HepG2 (cell line): ENCODE data around the gene VIM. TPM values are rescaled to one million over a fixed set of nuclear protein-coding genes. Genes with fewer than 3 reads are reported as not detected.

ENCODE experiments used
- ATAC-seq: fragments of 200-7000 bp; cut with Tn5 transposase; 3 replicates; pipeline ENCODE4 v1.9.1; 2020; ENCODE audit warnings: mild to moderate bottlenecking, moderate library complexity
- BruUV-seq: library from RNA; stranded (reverse); fragments of 400-500 nt; replicated peaks from 2 replicates; lab custom pipeline; 2021; lab: Mats Ljungman, UMichigan
- CTCF ChIA-PET: fragments of 300-600 bp; formaldehyde crosslinking; extraction: SDS; loops from one replicate; lab custom pipeline; 2021; ENCODE audit warnings: low total read pairs, inconsistent platforms, low intra/inter-chr PET ratio; lab: Yijun Ruan, JAX
- POLR2A ChIA-PET: fragments of 350-600 bp; sonication (Branson Sonifier 250); formaldehyde crosslinking; loops from one replicate; lab custom pipeline; 2020; ENCODE audit warnings: antibody characterized with exemption, inconsistent platforms; lab: Yijun Ruan, JAX
- DNase-seq: peaks from one replicate; pipeline ENCODE4 v3.0.0-alpha.2; 2015; ENCODE audit warnings: low spot score
- FAIRE-seq: peaks from 3 replicates; lab custom pipeline; 2011; peaks lifted over from hg19 to GRCh38; lab: Jason Lieb, UNC
- H2AFZ ChIP-seq: one replicate; pipeline ENCODE4 v1.6.1; 2011; ENCODE audit warnings: low read length, inconsistent platforms
- H3K27ac ChIP-seq: fragments of 300-600 bp; 3 replicates; pipeline ENCODE4 v1.8.0; 2011; ENCODE audit warnings: mixed run types, mild to moderate bottlenecking, mixed read lengths, low read length, inconsistent platforms; ENCODE audit not compliant: insufficient read depth; ENCODE audit errors: extremely low read length
- H3K27me3 ChIP-seq, 2 experiments: fragments of 200-600 bp in 1 of 2; 2 replicates in 1 of 2; 3 replicates in 1 of 2; pipeline versions ENCODE4 v1.6.0 to v1.8.0; 2011; ENCODE audit warnings: low read length in 2 of 2, mild to moderate bottlenecking in 2 of 2, moderate library complexity in 2 of 2, inconsistent platforms in 1 of 2; ENCODE audit not compliant: insufficient read depth in 2 of 2, control insufficient read depth in 1 of 2
- H3K36me3 ChIP-seq, 2 experiments: fragments of 200-600 bp in 1 of 2; replicated peaks in 1 of 2; 2 replicates in 1 of 2; 3 replicates in 1 of 2; pipeline versions ENCODE4 v1.5.1 to v1.8.0; 2011; ENCODE audit warnings: low read length in 2 of 2, inconsistent platforms in 1 of 2; ENCODE audit not compliant: insufficient read depth in 2 of 2, control insufficient read depth in 1 of 2
- H3K4me1 ChIP-seq: 2 replicates; pipeline ENCODE4 v1.5.1; 2012; ENCODE audit warnings: low read length, inconsistent platforms; ENCODE audit not compliant: insufficient read depth
- H3K4me2 ChIP-seq: 2 replicates; pipeline ENCODE4 v1.6.0; 2011; ENCODE audit warnings: low read depth, low read length, inconsistent platforms
- H3K4me3 ChIP-seq, 3 experiments: fragments of 200-600 bp in 1 of 3; sonication (generic), shearing (Covaris generic) in 1 of 3; replicated peaks in 1 of 3; 2 replicates each; pipeline ENCODE4 v1.5.1; 2011 to 2016; ENCODE audit warnings: low read length in 3 of 3, inconsistent platforms in 2 of 3, low read depth in 2 of 3, mild to moderate bottlenecking in 2 of 3, control low read depth in 1 of 3, mixed read lengths in 1 of 3; ENCODE audit not compliant: insufficient read depth in 1 of 3
- H3K79me2 ChIP-seq: one replicate; pipeline ENCODE4 v1.6.1; 2011; ENCODE audit warnings: low read length, inconsistent platforms; ENCODE audit not compliant: insufficient read depth
- H3K9ac ChIP-seq: 2 replicates; pipeline ENCODE4 v1.6.0; 2011; ENCODE audit warnings: mild to moderate bottlenecking, low read depth, low read length, inconsistent platforms; ENCODE audit not compliant: insufficient read depth
- H3K9me3 ChIP-seq: 2 replicates; pipeline ENCODE4 v1.5.1; 2012; ENCODE audit warnings: mild to moderate bottlenecking, low read length
- H4K20me1 ChIP-seq: 2 replicates; pipeline ENCODE4 v1.6.0; 2011; ENCODE audit warnings: inconsistent platforms, mild to moderate bottlenecking, low read length, moderate library complexity; ENCODE audit not compliant: insufficient read depth
- CCAR2 ChIP-seq: fragments of 200-400 bp; formaldehyde crosslinking; optimal IDR thresholded peaks from 2 replicates; pipeline ENCODE3; 2018; ENCODE audit warnings: low read depth, mild to moderate bottlenecking, low read length, moderate library complexity
- DMAP1 ChIP-seq: IDR thresholded peaks from 2 replicates; pipeline ENCODE4 v1.6.1; 2016
- HMG20B ChIP-seq: conservative IDR thresholded peaks from 2 replicates; pipeline ENCODE4 v1.6.1; 2016; ENCODE audit warnings: missing genetic modification reagents, missing compliant biosample characterization
- HMGXB3 ChIP-seq: sonication (generic); formaldehyde crosslinking; IDR thresholded peaks from 2 replicates; pipeline ENCODE4 v1.4.0; 2020; ENCODE audit warnings: missing genetic modification reagents, borderline replicate concordance
- HNRNPK ChIP-seq: fragments of 200-400 bp; formaldehyde crosslinking; IDR thresholded peaks from 2 replicates; pipeline ENCODE4 v1.6.1; 2018; ENCODE audit warnings: low read length, low read depth, moderate library complexity, mild to moderate bottlenecking; ENCODE audit not compliant: poor library complexity, severe bottlenecking
- MED1 ChIP-seq: sonication (generic); formaldehyde crosslinking; IDR thresholded peaks from 2 replicates; pipeline ENCODE4 v1.4.0; 2020; ENCODE audit warnings: missing genetic modification reagents
- NAIF1 ChIP-seq: sonication (generic); formaldehyde crosslinking; IDR thresholded peaks from 2 replicates; pipeline ENCODE4 v1.5.0; 2020; ENCODE audit warnings: mild to moderate bottlenecking, missing genetic modification reagents, borderline replicate concordance
- NFYB ChIP-seq: sonication (generic); formaldehyde crosslinking; IDR thresholded peaks from 2 replicates; pipeline ENCODE4 v1.4.0; 2020; ENCODE audit warnings: missing genetic modification reagents
- NR0B2 ChIP-seq: sonication (generic); formaldehyde crosslinking; IDR thresholded peaks from 2 replicates; pipeline ENCODE4 v1.4.0; 2020; ENCODE audit warnings: mild to moderate bottlenecking, missing genetic modification reagents
- PHF5A ChIP-seq: IDR thresholded peaks from one replicate; pipeline ENCODE4 v1.6.1; 2018; ENCODE audit warnings: low read depth, missing genetic modification reagents; ENCODE audit not compliant: unreplicated experiment
- TAF1 ChIP-seq: sonication (generic); formaldehyde crosslinking; IDR thresholded peaks from 2 replicates; pipeline ENCODE4 v1.4.0; 2020; ENCODE audit warnings: missing genetic modification reagents
- ZBTB34 ChIP-seq: sonication (generic); formaldehyde crosslinking; IDR thresholded peaks from 2 replicates; pipeline ENCODE4 v1.8.0; 2022; ENCODE audit warnings: mild to moderate bottlenecking, missing genetic modification reagents
- ZBTB49 ChIP-seq: sonication (generic); formaldehyde crosslinking; IDR thresholded peaks from 2 replicates; pipeline ENCODE4 v1.4.0; 2020; ENCODE audit warnings: missing genetic modification reagents, borderline replicate concordance
- ZNF496 ChIP-seq: sonication (generic); formaldehyde crosslinking; IDR thresholded peaks from 2 replicates; pipeline ENCODE4 v1.8.1; 2023; ENCODE audit warnings: mild to moderate bottlenecking, moderate library complexity, missing genetic modification reagents; ENCODE audit not compliant: insufficient replicate concordance
- ZNF556 ChIP-seq: sonication (generic); formaldehyde crosslinking; IDR thresholded peaks from 2 replicates; pipeline ENCODE4 v1.4.0; 2020; ENCODE audit warnings: mild to moderate bottlenecking, missing genetic modification reagents, borderline replicate concordance
- ZNF703 ChIP-seq: sonication (generic); formaldehyde crosslinking; IDR thresholded peaks from 2 replicates; pipeline ENCODE4 v1.5.1; 2020; ENCODE audit warnings: missing genetic modification reagents, mild to moderate bottlenecking, moderate library complexity, borderline replicate concordance
- ZNF75D ChIP-seq: sonication (generic); formaldehyde crosslinking; IDR thresholded peaks from 2 replicates; pipeline ENCODE4 v1.8.1; 2023; ENCODE audit warnings: missing genetic modification reagents, mild to moderate bottlenecking, borderline replicate concordance
- WGBS: methylation state at CpG from one replicate; pipeline ENCODE4 v1.1.6; 2017; ENCODE audit warnings: low lambda C conversion rate; 5-methylcytosine and 5-hydroxymethylcytosine counted together
- in situ Hi-C: cut with HindIII; loops from 2 replicates; pipeline ENCODE4 v1.10.0; 2017; ENCODE audit warnings: low pct_unique_long_range_greater_than_20kb; ENCODE audit not compliant: extremely low pct_ligation_motif_present
- intact Hi-C: fragments of 100-400 bp; cut with micrococcal nuclease; formaldehyde crosslinking; loops from one replicate; pipeline ENCODE4 v1.10.0; 2022; ENCODE audit not compliant: unreplicated experiment
- polyA plus RNA-seq, 8 experiments: library from polyadenylated mRNA; depleted of rRNA in 3 of 8; stranded (reverse) in 7 of 8; unstranded in 1 of 8; fragments of >200 nt; fragmentation: Illumina TruSeq in 4 of 8; extraction: Trizol in 4 of 8; gene quantifications; 2 replicates each; pipeline versions ENCODE4 v1.2.1 to v1.2.3, GENCODE V29; 2011 to 2016; ENCODE audit warnings: low read depth in 4 of 8, missing spikeins in 1 of 8, mixed read lengths in 1 of 8; ENCODE audit not compliant: insufficient read depth in 1 of 8
- total RNA-seq, 5 experiments: library from RNA; depleted of rRNA; stranded (reverse); fragments of >200 nt; fragmentation: Illumina TruSeq; extraction: Trizol; gene quantifications; 2 replicates each; pipeline ENCODE4 v1.2.3, GENCODE V29; 2016; ENCODE audit warnings: low read depth in 1 of 5

Gene VIM
- total and polyA plus RNA-seq, 2 of the 13 experiments (the other 11 are each of a cell fraction or from before 2014, with no cell fraction given): not detected

GRCh38 chr10:17196045-17196444 lies 32.0 kb upstream of the VIM start:
- Histone ChIP-seq H3K36me3 (no peaks in the 10 kb centered on the region), H3K4me3 (no peak overlapping the region), H3K4me1 (peaks cover 21% of the 10 kb centered on the region), H3K79me2 (no peaks in the 10 kb centered on the region), H3K9me3 (no peaks in the 10 kb centered on the region), H3K27me3 (no peaks in the 10 kb centered on the region), H2AFZ (no peak overlapping the region), H4K20me1 (no peaks in the 10 kb centered on the region), H3K4me2 (no peak overlapping the region), H3K27ac (no peak overlapping the region), H3K9ac (no peak overlapping the region)
- DNase-seq: no peak
- no peak for TF ChIP-seq ZNF75D (CRISPR knock-in tag)
- no peak for TF ChIP-seq NFYB (CRISPR knock-in tag)
- TF ChIP-seq HNRNPK: no peak
- no peak for TF ChIP-seq MED1 (CRISPR knock-in tag)
- TF ChIP-seq HMGXB3 (CRISPR knock-in tag): no peak
- no peak for TF ChIP-seq ZNF556 (CRISPR knock-in tag)
- TF ChIP-seq PHF5A (CRISPR knock-in tag): no peak
- TF ChIP-seq ZBTB49 (CRISPR knock-in tag): no peak
- no peak for TF ChIP-seq NAIF1 (CRISPR knock-in tag)
- TF ChIP-seq ZNF496 (CRISPR knock-in tag): no peak
- no peak for TF ChIP-seq ZBTB34 (CRISPR knock-in tag)
- no peak for TF ChIP-seq NR0B2 (CRISPR knock-in tag)
- TF ChIP-seq HMG20B (CRISPR knock-in tag): no peak
- no peak for TF ChIP-seq TAF1 (CRISPR knock-in tag)
- TF ChIP-seq CCAR2: no peak
- no peak for TF ChIP-seq DMAP1 (CRISPR knock-in tag)
- TF ChIP-seq ZNF703 (CRISPR knock-in tag): no peak
- ChIA-PET POLR2A (no interaction called here), CTCF (no interaction called here)
- WGBS: 46% methylated on average over 2 of the region's 2 CpGs
- intact Hi-C loops (no loop called here), in situ Hi-C loops (no loop called here)
- FAIRE-seq: no peak
- no TSS peak for BruUV-seq
- no peak for ATAC-seq
